ENCODE measurements around the gene RGS12. TPM values are rescaled to one million over a fixed set of nuclear protein-coding genes. Genes with fewer than 3 reads are reported as not detected.

Gene RGS12
- polyA plus RNA-seq, 1 donor (not counting 4 experiments of a cell fraction or from before 2014, with no cell fraction given), result 34.0 TPM

GRCh38 chr4:3307891-3308575 is 15.2 kb downstream of the RGS12 start:
- Histone ChIP-seq H3K9me1 (ENCODE audit: control insufficient read depth, extremely low read depth, insufficient read depth, low read length) (no peaks in the 10 kb centered on the region), H3K4me1 (ENCODE audit: control insufficient read depth, extremely low read depth, insufficient read depth, low read length) (peaks cover 14% of the 10 kb centered on the region), H3K9ac (ENCODE audit: control insufficient read depth, extremely low read depth, insufficient read depth, low read length) (no peak overlapping the region), H3K36me3 (ENCODE audit: control insufficient read depth in 2 of 2, extremely low read depth in 1 of 2, insufficient read depth in 2 of 2, low read length in 2 of 2) (no peaks in the 10 kb centered on the region), H3K4me2 (ENCODE audit: control insufficient read depth, extremely low read depth, insufficient read depth, low read depth, low read length) (no peak overlapping the region), H3K4me3 (ENCODE audit: control insufficient read depth in 2 of 3, extremely low read depth in 1 of 3, insufficient read depth in 2 of 3, low read depth in 1 of 3, low read length in 3 of 3) (no peak overlapping the region), H2AFZ (ENCODE audit: control insufficient read depth, low read length) (no peak overlapping the region), H3K27ac (ENCODE audit: control insufficient read depth, insufficient read depth, low read length) (no peak overlapping the region), H3K79me2 (ENCODE audit: control insufficient read depth, insufficient read depth, low read length) (no peaks in the 10 kb centered on the region), H3K9me3 (ENCODE audit: control insufficient read depth, low read depth, low read length) (no peaks in the 10 kb centered on the region), H3K27me3 (ENCODE audit: control insufficient read depth, extremely low read depth, insufficient read depth, low read length) (peaks cover 23% of the 10 kb centered on the region), H4K20me1 (ENCODE audit: control insufficient read depth, extremely low read depth, insufficient read depth, low read length) (peaks cover 3% of the 10 kb centered on the region)
- TF ChIP-seq EZH2 (IDR thresholded peaks at IDR 0.05; ENCODE audit: low read length), result no peak
- dilution Hi-C loops (cut with MboI; ENCODE audit: extremely low pct_ligation_motif_present, low sequenced_read_pairs), result no loop called here
- FAIRE-seq, result no peak
- no peak for DNase-seq (ENCODE audit: low read depth, low spot score)

- H3K4me1 ChIP-seq (ENCODE audit: control insufficient read depth, extremely low read depth, insufficient read depth, low read length), result peaks cover 14% of the 10 kb centered on the region
- DNase-seq (ENCODE audit: low read depth, low spot score) (no peak), FAIRE-seq (no peak)
- no peak overlapping the region for H2AFZ ChIP-seq (ENCODE audit: control insufficient read depth, low read length)
- H3K9me1 ChIP-seq (ENCODE audit: control insufficient read depth, extremely low read depth, insufficient read depth, low read length), result no peaks in the 10 kb centered on the region
- no peak overlapping the region for H3K4me3 ChIP-seq (ENCODE audit: control insufficient read depth in 2 of 3, extremely low read depth in 1 of 3, insufficient read depth in 2 of 3, low read depth in 1 of 3, low read length in 3 of 3)
- no peak overlapping the region for H3K27ac ChIP-seq (ENCODE audit: control insufficient read depth, insufficient read depth, low read length)
- peaks cover 23% of the 10 kb centered on the region for H3K27me3 ChIP-seq (ENCODE audit: control insufficient read depth, extremely low read depth, insufficient read depth, low read length)
- H3K9me3 ChIP-seq (ENCODE audit: control insufficient read depth, low read depth, low read length), result no peaks in the 10 kb centered on the region
- no peak overlapping the region for H3K9ac ChIP-seq (ENCODE audit: control insufficient read depth, extremely low read depth, insufficient read depth, low read length)
- no peaks in the 10 kb centered on the region for H3K36me3 ChIP-seq (ENCODE audit: control insufficient read depth in 2 of 2, extremely low read depth in 1 of 2, insufficient read depth in 2 of 2, low read length in 2 of 2)
- peaks cover 3% of the 10 kb centered on the region for H4K20me1 ChIP-seq (ENCODE audit: control insufficient read depth, extremely low read depth, insufficient read depth, low read length)
- dilution Hi-C loops (cut with MboI; ENCODE audit: extremely low pct_ligation_motif_present, low sequenced_read_pairs), result no loop called here
- no peaks in the 10 kb centered on the region for H3K79me2 ChIP-seq (ENCODE audit: control insufficient read depth, insufficient read depth, low read length)
- no peak for TF ChIP-seq CTCF (optimal IDR thresholded peaks at IDR 0.05 in 1 of 3, IDR thresholded peaks at IDR 0.05 in 1 of 3, conservative IDR thresholded peaks at IDR 0.05 in 1 of 3; ENCODE audit: extremely low read depth in 1 of 3, insufficient read depth in 2 of 3, low read length in 3 of 3)
- TF ChIP-seq EZH2 (IDR thresholded peaks at IDR 0.05; ENCODE audit: low read length), result no peak
- no peak overlapping the region for H3K4me2 ChIP-seq (ENCODE audit: control insufficient read depth, extremely low read depth, insufficient read depth, low read depth, low read length)
These were observed 15.9 kb downstream of the RGS12 start for GRCh38 chr4:3308691-3309090.

Data from keratinocyte (primary cell).